ENCODE data around the gene DUSP19. TPM values are rescaled to one million over a fixed set of nuclear protein-coding genes. Genes with fewer than 3 reads are reported as not detected.

Gene DUSP19
- total RNA-seq, 6 experiments from 2014 or later, result 0.37 to 1.5 (median 0.78) TPM

DNA sequence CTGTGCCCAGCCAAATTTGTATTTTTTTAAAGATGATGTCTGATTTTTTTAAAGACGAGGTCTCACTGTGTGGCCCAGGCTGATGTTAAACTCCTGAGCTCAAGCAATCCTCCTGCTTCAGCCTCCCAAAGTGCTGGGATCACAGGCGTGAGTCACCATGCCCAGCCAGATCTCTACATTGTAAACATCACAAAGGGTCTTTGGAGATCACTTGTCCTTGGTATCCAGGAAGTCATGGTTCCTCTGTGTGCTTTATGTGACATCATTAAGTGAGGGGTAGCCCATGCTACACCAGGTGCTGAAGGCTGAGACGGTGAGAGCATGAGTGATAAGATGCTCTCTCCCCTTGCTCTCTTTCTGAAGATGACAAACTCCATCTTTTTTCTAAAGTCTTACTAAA, 38.7 kb downstream of the DUSP19 start:
- ATAC-seq (no peak), DNase-seq (no peak)
- 81% methylated on average over 3 of the region's 3 CpGs for WGBS (ENCODE audit: insufficient coverage, low coverage, low lambda C conversion rate, missing lambda C conversion rate)
- TF ChIP-seq, protein P1, sequence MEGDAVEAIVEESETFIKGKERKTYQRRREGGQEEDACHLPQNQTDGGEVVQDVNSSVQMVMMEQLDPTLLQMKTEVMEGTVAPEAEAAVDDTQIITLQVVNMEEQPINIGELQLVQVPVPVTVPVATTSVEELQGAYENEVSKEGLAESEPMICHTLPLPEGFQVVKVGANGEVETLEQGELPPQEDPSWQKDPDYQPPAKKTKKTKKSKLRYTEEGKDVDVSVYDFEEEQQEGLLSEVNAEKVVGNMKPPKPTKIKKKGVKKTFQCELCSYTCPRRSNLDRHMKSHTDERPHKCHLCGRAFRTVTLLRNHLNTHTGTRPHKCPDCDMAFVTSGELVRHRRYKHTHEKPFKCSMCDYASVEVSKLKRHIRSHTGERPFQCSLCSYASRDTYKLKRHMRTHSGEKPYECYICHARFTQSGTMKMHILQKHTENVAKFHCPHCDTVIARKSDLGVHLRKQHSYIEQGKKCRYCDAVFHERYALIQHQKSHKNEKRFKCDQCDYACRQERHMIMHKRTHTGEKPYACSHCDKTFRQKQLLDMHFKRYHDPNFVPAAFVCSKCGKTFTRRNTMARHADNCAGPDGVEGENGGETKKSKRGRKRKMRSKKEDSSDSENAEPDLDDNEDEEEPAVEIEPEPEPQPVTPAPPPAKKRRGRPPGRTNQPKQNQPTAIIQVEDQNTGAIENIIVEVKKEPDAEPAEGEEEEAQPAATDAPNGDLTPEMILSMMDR (IDR thresholded peaks at IDR 0.05), result no peak
- TF ChIP-seq POLR2A (IDR thresholded peaks at IDR 0.05), result no peak
- no peak overlapping the region for H3K27ac ChIP-seq
- H3K4me1 ChIP-seq, result no peaks in the 10 kb centered on the region
- intact Hi-C loops (cut with DNase I), result no loop called here
- H3K36me3 ChIP-seq, result no peaks in the 10 kb centered on the region
- no peak overlapping the region for H3K4me3 ChIP-seq
- H3K27me3 ChIP-seq, result no peaks in the 10 kb centered on the region
- no peaks in the 10 kb centered on the region for H3K9me3 ChIP-seq

- Histone ChIP-seq H3K4me1 (peaks cover 0 to 16% (median 0%) of the 10 kb centered on the region in 4 donors), H3K27ac (peak overlapping the region; percentile 72 to 86 (median 83)), H3K9me3 (no peaks in the 10 kb centered on the region), H3K27me3 (no peaks in the 10 kb centered on the region), H3K36me3 (no peaks in the 10 kb centered on the region), H3K4me3 (peak overlapping the region; percentile 60 to 82 (median 79))
- ATAC-seq (peak in 2 of 4 donors; percentile 5 to 6), DNase-seq (no peak)
- intact Hi-C loops (cut with DNase I), result no loop called here
- TF ChIP-seq, protein P1 (IDR thresholded peaks at IDR 0.05), result no peak
- no peak for TF ChIP-seq POLR2A (IDR thresholded peaks at IDR 0.05)
- 24% methylated on average over 17 of the region's 17 CpGs for WGBS (ENCODE audit: insufficient coverage, low coverage, low lambda C conversion rate, missing lambda C conversion rate)
These were observed 44.8 kb downstream of the DUSP19 start for GRCh38 chr2:183123117-183123958.

DNA sequence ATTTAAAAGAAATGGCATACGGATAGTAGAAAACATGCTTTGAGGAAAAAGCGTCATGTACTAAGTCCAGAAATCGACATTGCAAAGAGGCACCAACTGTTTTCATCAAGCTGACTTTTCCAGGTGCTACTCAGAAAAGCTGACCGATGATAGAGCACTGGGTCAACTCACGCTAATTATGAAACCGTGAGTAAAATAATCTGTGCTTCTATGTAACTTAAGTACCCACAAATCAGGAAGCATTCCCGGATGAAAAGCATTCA, 45.3 kb downstream of the DUSP19 start:
- H3K27ac ChIP-seq, result peak overlapping the region; percentile 72 to 86 (median 83)
- intact Hi-C loops (cut with DNase I), result no loop called here
- DNase-seq (no peak), ATAC-seq (peak in 2 of 4 donors; percentile 54 to 59)
- 0% methylated on average over 7 of the region's 7 CpGs for WGBS (ENCODE audit: insufficient coverage, low coverage, low lambda C conversion rate, missing lambda C conversion rate)
- peak overlapping the region; percentile 60 to 82 (median 79) for H3K4me3 ChIP-seq
- peaks cover 0 to 1% (median 0%) of the 10 kb centered on the region in 4 donors for H3K36me3 ChIP-seq
- no peaks in the 10 kb centered on the region for H3K9me3 ChIP-seq
- peaks cover 0 to 16% (median 0%) of the 10 kb centered on the region in 4 donors for H3K4me1 ChIP-seq
- TF ChIP-seq, protein P1 (IDR thresholded peaks at IDR 0.05), result no peak
- TF ChIP-seq POLR2A (IDR thresholded peaks at IDR 0.05), result no peak
- no peaks in the 10 kb centered on the region for H3K27me3 ChIP-seq

- under 1% methylated on average over 28 of the region's 43 CpGs for WGBS (ENCODE audit: insufficient coverage, low coverage, low lambda C conversion rate, missing lambda C conversion rate)
- TF ChIP-seq POLR2A (IDR thresholded peaks at IDR 0.05), result peak; percentile 16
- TF ChIP-seq, protein P1 (IDR thresholded peaks at IDR 0.05), result no peak
- Histone ChIP-seq H3K36me3 (peaks cover 0 to 6% (median 0%) of the 10 kb centered on the region in 4 donors), H3K27me3 (no peaks in the 10 kb centered on the region), H3K4me1 (peaks cover 0 to 16% (median 0%) of the 10 kb centered on the region in 4 donors), H3K4me3 (peak within 1 kb of the TSS; percentile 60 to 82 (median 79)), H3K9me3 (no peaks in the 10 kb centered on the region), H3K27ac (peak within 1 kb of the TSS; percentile 72 to 86 (median 83))
- ATAC-seq (peak; percentile 94 to 96 (median 96)), DNase-seq (peak; percentile 79 to 89 (median 85))
- intact Hi-C loops (cut with DNase I), result no loop called here
These were observed 45.8 kb downstream of the DUSP19 start, which contains the start of gene NUP35 for GRCh38 chr2:183124222-183124956. Gene NUP35, plus strand, starts transcription at chr2:183124443. Its CDS starts 15 bp downstream, at chr2:183124458.
